HG02623 (cell line): ENCODE measurements around the gene MMP26.

ENCODE experiments used
- ATAC-seq: cut with Tn5 transposase; IDR thresholded peaks from one replicate; pipeline ENCODE4 v1.9.1; 2021; ENCODE audit warnings: moderate library complexity; ENCODE audit not compliant: unreplicated experiment

Gene MMP26

GRCh38 chr11:4704054-4704789 lies at the start of gene MMP26:
Gene MMP26 (plus strand): TSS chr11:4704784.
- ATAC-seq, result peak; percentile 62

- ATAC-seq, result no peak
Measured at GRCh38 chr11:4658629-4659445, 45.7 kb upstream of the MMP26 start.

GRCh38 chr11:4662876-4663275 lies 41.7 kb upstream of the MMP26 start:
- no peak for ATAC-seq

- no peak for ATAC-seq
Measured at GRCh38 chr11:4664183-4664582, 40.4 kb upstream of the MMP26 start.

GRCh38 chr11:4664786-4665185 lies 39.8 kb upstream of the MMP26 start:
- ATAC-seq, result no peak

- no peak for ATAC-seq
Measured at GRCh38 chr11:4665424-4665823, 39.2 kb upstream of the MMP26 start.

- no peak for ATAC-seq
Measured at GRCh38 chr11:4671741-4672140, 32.8 kb upstream of the MMP26 start.

- ATAC-seq, result no peak
Measured at GRCh38 chr11:4672470-4672869, 32.1 kb upstream of the MMP26 start.

- no peak for ATAC-seq
Measured at GRCh38 chr11:4673781-4674180, 30.8 kb upstream of the MMP26 start.

- ATAC-seq, result no peak
Measured at GRCh38 chr11:4677948-4678347, 26.6 kb upstream of the MMP26 start.

- no peak for ATAC-seq
Measured at GRCh38 chr11:4680341-4680740, 24.2 kb upstream of the MMP26 start.

GRCh38 chr11:4682623-4683419 lies 21.8 kb upstream of the MMP26 start:
- ATAC-seq, result no peak

- ATAC-seq, result no peak
Measured at GRCh38 chr11:4684631-4685285, 19.8 kb upstream of the MMP26 start.

GRCh38 chr11:4695442-4695841 lies 9.1 kb upstream of the MMP26 start:
- no peak for ATAC-seq

- ATAC-seq, result no peak
Measured at GRCh38 chr11:4697585-4697984, 7.0 kb upstream of the MMP26 start, which contains the start of gene OR51E2. Gene OR51E2 (minus strand): TSS chr11:4697853. CDS start chr11:4682711, 15,142 bp downstream.

GRCh38 chr11:4699697-4700435 lies 4.7 kb upstream of the MMP26 start:
- ATAC-seq, result peak; percentile 88

- ATAC-seq, result no peak
Measured at GRCh38 chr11:4700436-4700820, 4.2 kb upstream of the MMP26 start.

GRCh38 chr11:4704790-4705334 lies 278 bp downstream of the MMP26 start:
- no peak for ATAC-seq

GRCh38 chr11:4713241-4713640 lies 8.7 kb downstream of the MMP26 start:
- ATAC-seq, result no peak

GRCh38 chr11:4714300-4714699 lies 9.7 kb downstream of the MMP26 start:
- no peak for ATAC-seq
